HepG2 (cell line): ENCODE data around the gene UBTFL1. TPM values are rescaled to one million over a fixed set of nuclear protein-coding genes. Genes with fewer than 3 reads are reported as not detected.

Experiments
- ATAC-seq: fragments of 200-7000 bp; cut with Tn5 transposase; 3 replicates; pipeline ENCODE4 v1.9.1; 2020; ENCODE audit warnings: mild to moderate bottlenecking, moderate library complexity
- BruUV-seq: library from RNA; stranded (reverse); fragments of 400-500 nt; replicated peaks from 2 replicates; lab custom pipeline; 2021; lab: Mats Ljungman, UMichigan
- CTCF ChIA-PET: fragments of 300-600 bp; formaldehyde crosslinking; extraction: SDS; loops from one replicate; lab custom pipeline; 2021; ENCODE audit warnings: low total read pairs, inconsistent platforms, low intra/inter-chr PET ratio; lab: Yijun Ruan, JAX
- POLR2A ChIA-PET: fragments of 350-600 bp; sonication (Branson Sonifier 250); formaldehyde crosslinking; loops from one replicate; lab custom pipeline; 2020; ENCODE audit warnings: antibody characterized with exemption, inconsistent platforms; lab: Yijun Ruan, JAX
- DNase-seq: peaks from one replicate; pipeline ENCODE4 v3.0.0-alpha.2; 2015; ENCODE audit warnings: low spot score
- FAIRE-seq: peaks from 3 replicates; lab custom pipeline; 2011; peaks lifted over from hg19 to GRCh38; lab: Jason Lieb, UNC
- H2AFZ ChIP-seq: one replicate; pipeline ENCODE4 v1.6.1; 2011; ENCODE audit warnings: low read length, inconsistent platforms
- H3K27ac ChIP-seq: fragments of 300-600 bp; 3 replicates; pipeline ENCODE4 v1.8.0; 2011; ENCODE audit warnings: mixed run types, mild to moderate bottlenecking, mixed read lengths, low read length, inconsistent platforms; ENCODE audit not compliant: insufficient read depth; ENCODE audit errors: extremely low read length
- H3K27me3 ChIP-seq, 2 experiments: fragments of 200-600 bp in 1 of 2; 2 replicates in 1 of 2; 3 replicates in 1 of 2; pipeline versions ENCODE4 v1.6.0 to v1.8.0; 2011; ENCODE audit warnings: low read length in 2 of 2, mild to moderate bottlenecking in 2 of 2, moderate library complexity in 2 of 2, inconsistent platforms in 1 of 2; ENCODE audit not compliant: insufficient read depth in 2 of 2, control insufficient read depth in 1 of 2
- H3K36me3 ChIP-seq, 2 experiments: fragments of 200-600 bp in 1 of 2; replicated peaks in 1 of 2; 2 replicates in 1 of 2; 3 replicates in 1 of 2; pipeline versions ENCODE4 v1.5.1 to v1.8.0; 2011; ENCODE audit warnings: low read length in 2 of 2, inconsistent platforms in 1 of 2; ENCODE audit not compliant: insufficient read depth in 2 of 2, control insufficient read depth in 1 of 2
- H3K4me1 ChIP-seq: 2 replicates; pipeline ENCODE4 v1.5.1; 2012; ENCODE audit warnings: low read length, inconsistent platforms; ENCODE audit not compliant: insufficient read depth
- H3K4me2 ChIP-seq: 2 replicates; pipeline ENCODE4 v1.6.0; 2011; ENCODE audit warnings: low read depth, low read length, inconsistent platforms
- H3K4me3 ChIP-seq, 3 experiments: fragments of 200-600 bp in 1 of 3; sonication (generic), shearing (Covaris generic) in 1 of 3; replicated peaks in 1 of 3; 2 replicates each; pipeline ENCODE4 v1.5.1; 2011 to 2016; ENCODE audit warnings: low read length in 3 of 3, inconsistent platforms in 2 of 3, low read depth in 2 of 3, mild to moderate bottlenecking in 2 of 3, control low read depth in 1 of 3, mixed read lengths in 1 of 3; ENCODE audit not compliant: insufficient read depth in 1 of 3
- H3K79me2 ChIP-seq: one replicate; pipeline ENCODE4 v1.6.1; 2011; ENCODE audit warnings: low read length, inconsistent platforms; ENCODE audit not compliant: insufficient read depth
- H3K9ac ChIP-seq: 2 replicates; pipeline ENCODE4 v1.6.0; 2011; ENCODE audit warnings: mild to moderate bottlenecking, low read depth, low read length, inconsistent platforms; ENCODE audit not compliant: insufficient read depth
- H3K9me3 ChIP-seq: 2 replicates; pipeline ENCODE4 v1.5.1; 2012; ENCODE audit warnings: mild to moderate bottlenecking, low read length
- H4K20me1 ChIP-seq: 2 replicates; pipeline ENCODE4 v1.6.0; 2011; ENCODE audit warnings: inconsistent platforms, mild to moderate bottlenecking, low read length, moderate library complexity; ENCODE audit not compliant: insufficient read depth
- FOXA3 ChIP-seq: IDR thresholded peaks from 2 replicates; pipeline ENCODE4 v1.6.1; 2016; ENCODE audit warnings: missing genetic modification reagents, missing compliant biosample characterization
- FOXP1 ChIP-seq, 2 experiments: fragments of 450-650 bp in 1 of 2; IDR thresholded peaks; 2 replicates each; pipeline ENCODE4 v1.6.1; 2017 to 2018; ENCODE audit warnings: antibody characterized with exemption in 1 of 2
- KDM6A ChIP-seq: IDR thresholded peaks from 2 replicates; pipeline ENCODE4 v1.6.1; 2016; ENCODE audit warnings: low read depth
- RORA ChIP-seq: sonication (generic); formaldehyde crosslinking; IDR thresholded peaks from 2 replicates; pipeline ENCODE4 v1.5.0; 2020; ENCODE audit warnings: mild to moderate bottlenecking, missing genetic modification reagents, moderate library complexity
- TGIF2 ChIP-seq: IDR thresholded peaks from 2 replicates; pipeline ENCODE4 v1.6.1; 2016; ENCODE audit warnings: control low read depth, missing compliant biosample characterization
- ZNF431 ChIP-seq: sonication (generic); formaldehyde crosslinking; IDR thresholded peaks from 2 replicates; pipeline ENCODE4 v1.9.0; 2022; ENCODE audit warnings: missing genetic modification reagents, low read depth, mild to moderate bottlenecking, borderline replicate concordance
- ZNF720 ChIP-seq: sonication (generic); formaldehyde crosslinking; IDR thresholded peaks from 2 replicates; pipeline ENCODE4 v1.4.0; 2020; ENCODE audit warnings: missing genetic modification reagents
- ZNF792 ChIP-seq: IDR thresholded peaks from 2 replicates; pipeline ENCODE4 v1.6.1; 2016
- WGBS: methylation state at CpG from one replicate; pipeline ENCODE4 v1.1.6; 2017; ENCODE audit warnings: low lambda C conversion rate; 5-methylcytosine and 5-hydroxymethylcytosine counted together
- in situ Hi-C: cut with HindIII; loops from 2 replicates; pipeline ENCODE4 v1.10.0; 2017; ENCODE audit warnings: low pct_unique_long_range_greater_than_20kb; ENCODE audit not compliant: extremely low pct_ligation_motif_present
- intact Hi-C: fragments of 100-400 bp; cut with micrococcal nuclease; formaldehyde crosslinking; loops from one replicate; pipeline ENCODE4 v1.10.0; 2022; ENCODE audit not compliant: unreplicated experiment
- polyA plus RNA-seq, 8 experiments: library from polyadenylated mRNA; depleted of rRNA in 3 of 8; stranded (reverse) in 7 of 8; unstranded in 1 of 8; fragments of >200 nt; fragmentation: Illumina TruSeq in 4 of 8; extraction: Trizol in 4 of 8; gene quantifications; 2 replicates each; pipeline versions ENCODE4 v1.2.1 to v1.2.3, GENCODE V29; 2011 to 2016; ENCODE audit warnings: low read depth in 4 of 8, missing spikeins in 1 of 8, mixed read lengths in 1 of 8; ENCODE audit not compliant: insufficient read depth in 1 of 8
- total RNA-seq, 5 experiments: library from RNA; depleted of rRNA; stranded (reverse); fragments of >200 nt; fragmentation: Illumina TruSeq; extraction: Trizol; gene quantifications; 2 replicates each; pipeline ENCODE4 v1.2.3, GENCODE V29; 2016; ENCODE audit warnings: low read depth in 1 of 5
- TF ChIP-seq, protein P1 (sequence below): sonication (generic); formaldehyde crosslinking; IDR thresholded peaks from 2 replicates; pipeline ENCODE4 v1.4.0; 2020; ENCODE audit warnings: missing genetic modification reagents, borderline replicate concordance

UBTFL1 gene
- total and polyA plus RNA-seq, 2 of the 13 experiments (the other 11 are each of a cell fraction or from before 2014, with no cell fraction given) = not detected

GRCh38 chr11:90124946-90125345 is 39.2 kb downstream of the UBTFL1 start:
- FAIRE-seq = no peak

DNA sequence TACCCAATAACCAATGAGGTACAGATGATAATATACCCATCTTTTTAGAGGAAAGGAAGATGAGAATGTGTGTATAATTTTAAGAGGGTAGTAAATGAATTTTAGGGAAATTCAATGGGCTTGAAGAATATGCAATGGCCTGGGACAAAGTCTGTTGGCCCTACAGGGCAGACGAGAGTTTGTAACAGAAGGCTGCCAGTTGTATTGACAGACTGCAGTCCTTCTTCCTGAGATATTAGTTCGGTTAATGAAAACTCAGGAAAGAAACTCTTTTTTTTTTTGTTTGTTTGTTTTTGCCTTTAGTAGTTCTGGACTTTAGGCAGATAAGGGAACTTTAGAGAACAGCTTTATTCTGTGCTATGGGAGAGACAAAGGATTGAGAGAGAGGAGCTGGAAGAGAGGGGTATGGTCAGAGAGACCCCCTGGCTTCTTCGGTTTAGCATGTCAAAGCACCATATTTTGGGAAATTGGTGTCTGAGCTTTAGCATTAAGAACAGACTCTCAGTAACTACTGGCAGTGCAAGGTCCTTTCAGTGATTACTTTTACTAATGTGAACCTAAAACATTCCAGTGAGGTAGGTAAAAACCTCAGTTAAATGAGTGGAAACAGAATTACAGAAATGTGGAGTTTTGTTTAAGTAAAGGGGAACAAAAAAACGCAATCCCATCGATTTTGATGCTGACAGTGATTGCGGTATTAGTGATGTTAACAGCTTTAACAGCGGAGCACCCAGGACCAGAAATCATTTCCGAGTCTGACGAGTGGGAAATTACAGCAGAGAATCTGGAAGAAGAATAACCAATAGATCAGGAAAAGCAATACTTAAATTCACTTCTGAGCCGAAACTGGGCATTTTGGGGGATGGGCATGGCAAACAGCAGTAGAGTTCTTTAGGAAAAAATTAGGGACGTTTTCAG is 48.1 kb downstream of the UBTFL1 start:
- no peak for FAIRE-seq
- peak; percentile 27 for DNase-seq
- no peaks in the 10 kb centered on the region for H3K27me3 ChIP-seq
- ChIA-PET CTCF (no interaction called here), POLR2A (no interaction called here)
- intact Hi-C loops (no loop called here), in situ Hi-C loops (no loop called here)
- no peaks in the 10 kb centered on the region for H4K20me1 ChIP-seq
- H3K9ac ChIP-seq = peak overlapping the region; percentile 54
- peaks cover 27% of the 10 kb centered on the region for H3K4me1 ChIP-seq
- WGBS = 34% methylated on average over 11 of the region's 11 CpGs
- H3K9me3 ChIP-seq = no peaks in the 10 kb centered on the region
- peak overlapping the region; percentile 89 for H2AFZ ChIP-seq
- no peaks in the 10 kb centered on the region for H3K36me3 ChIP-seq
- no TSS peak for BruUV-seq
- H3K27ac ChIP-seq = peak overlapping the region; percentile 72
- peak overlapping the region; percentile 56 to 72 (median 61) for H3K4me3 ChIP-seq
- H3K4me2 ChIP-seq = peak overlapping the region; percentile 69
- H3K79me2 ChIP-seq = no peaks in the 10 kb centered on the region
- ATAC-seq = peak; percentile 59
- TF ChIP-seq KDM6A (CRISPR knock-in tag) (no peak), ZNF431 (CRISPR knock-in tag) (peak; percentile 91), ZNF720 (CRISPR knock-in tag) (no peak), FOXP1 (IDR thresholded peaks at IDR 0.05) (no peak), FOXP1 (CRISPR knock-in tag; IDR thresholded peaks at IDR 0.05) (0 out of 2 replicates have a peak, but pooled peaks have one; percentile 23), ZNF792 (peak; percentile 55; the same call in 1 of the 2 replicates), FOXA3 (CRISPR knock-in tag) (peak; percentile 11; the same call in 1 of the 2 replicates), TGIF2 (CRISPR knock-in tag) (no peak)
- TF ChIP-seq, protein P1, sequence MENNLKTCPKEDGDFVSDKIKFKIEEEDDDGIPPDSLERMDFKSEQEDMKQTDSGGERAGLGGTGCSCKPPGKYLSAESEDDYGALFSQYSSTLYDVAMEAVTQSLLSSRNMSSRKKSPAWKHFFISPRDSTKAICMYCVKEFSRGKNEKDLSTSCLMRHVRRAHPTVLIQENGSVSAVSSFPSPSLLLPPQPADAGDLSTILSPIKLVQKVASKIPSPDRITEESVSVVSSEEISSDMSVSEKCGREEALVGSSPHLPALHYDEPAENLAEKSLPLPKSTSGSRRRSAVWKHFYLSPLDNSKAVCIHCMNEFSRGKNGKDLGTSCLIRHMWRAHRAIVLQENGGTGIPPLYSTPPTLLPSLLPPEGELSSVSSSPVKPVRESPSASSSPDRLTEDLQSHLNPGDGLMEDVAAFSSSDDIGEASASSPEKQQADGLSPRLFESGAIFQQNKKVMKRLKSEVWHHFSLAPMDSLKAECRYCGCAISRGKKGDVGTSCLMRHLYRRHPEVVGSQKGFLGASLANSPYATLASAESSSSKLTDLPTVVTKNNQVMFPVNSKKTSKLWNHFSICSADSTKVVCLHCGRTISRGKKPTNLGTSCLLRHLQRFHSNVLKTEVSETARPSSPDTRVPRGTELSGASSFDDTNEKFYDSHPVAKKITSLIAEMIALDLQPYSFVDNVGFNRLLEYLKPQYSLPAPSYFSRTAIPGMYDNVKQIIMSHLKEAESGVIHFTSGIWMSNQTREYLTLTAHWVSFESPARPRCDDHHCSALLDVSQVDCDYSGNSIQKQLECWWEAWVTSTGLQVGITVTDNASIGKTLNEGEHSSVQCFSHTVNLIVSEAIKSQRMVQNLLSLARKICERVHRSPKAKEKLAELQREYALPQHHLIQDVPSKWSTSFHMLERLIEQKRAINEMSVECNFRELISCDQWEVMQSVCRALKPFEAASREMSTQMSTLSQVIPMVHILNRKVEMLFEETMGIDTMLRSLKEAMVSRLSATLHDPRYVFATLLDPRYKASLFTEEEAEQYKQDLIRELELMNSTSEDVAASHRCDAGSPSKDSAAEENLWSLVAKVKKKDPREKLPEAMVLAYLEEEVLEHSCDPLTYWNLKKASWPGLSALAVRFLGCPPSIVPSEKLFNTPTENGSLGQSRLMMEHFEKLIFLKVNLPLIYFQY = no peak

More at GRCh38 chr11:90124946-90125345, 39.2 kb downstream of the UBTFL1 start:
- no peaks in the 10 kb centered on the region for H4K20me1 ChIP-seq
- ATAC-seq = no peak
- no peaks in the 10 kb centered on the region for H3K27me3 ChIP-seq
- H2AFZ ChIP-seq = no peak overlapping the region
- WGBS = 3% methylated on average over 3 of the region's 3 CpGs
- H3K27ac ChIP-seq = no peak overlapping the region
- no peak for TF ChIP-seq RORA
- in situ Hi-C loops = no loop called here
- no peaks in the 10 kb centered on the region for H3K36me3 ChIP-seq
- H3K9ac ChIP-seq = no peak overlapping the region
- no peak overlapping the region for H3K4me3 ChIP-seq
- POLR2A ChIA-PET = no interaction called here
- H3K79me2 ChIP-seq = no peaks in the 10 kb centered on the region
- no peaks in the 10 kb centered on the region for H3K4me1 ChIP-seq
- CTCF ChIA-PET = no interaction called here
- no peak for DNase-seq
- H3K9me3 ChIP-seq = no peaks in the 10 kb centered on the region
- intact Hi-C loops = no loop called here
- BruUV-seq = no TSS peak
- no peak overlapping the region for H3K4me2 ChIP-seq
